HG02943 (cell line): Measurements from ENCODE around the gene MOK.
"Not testable (repeated sequence)": the region's sequence is repeated elsewhere in the genome, so short reads cannot be mapped to it uniquely, and the experiment has no call there.

Source experiments
- ATAC-seq: cut with Tn5 transposase; IDR thresholded peaks from one replicate; pipeline ENCODE4 v1.9.1; 2021; ENCODE audit warnings: mild to moderate bottlenecking, low read depth, moderate library complexity; ENCODE audit not compliant: unreplicated experiment

Gene MOK, protein sequence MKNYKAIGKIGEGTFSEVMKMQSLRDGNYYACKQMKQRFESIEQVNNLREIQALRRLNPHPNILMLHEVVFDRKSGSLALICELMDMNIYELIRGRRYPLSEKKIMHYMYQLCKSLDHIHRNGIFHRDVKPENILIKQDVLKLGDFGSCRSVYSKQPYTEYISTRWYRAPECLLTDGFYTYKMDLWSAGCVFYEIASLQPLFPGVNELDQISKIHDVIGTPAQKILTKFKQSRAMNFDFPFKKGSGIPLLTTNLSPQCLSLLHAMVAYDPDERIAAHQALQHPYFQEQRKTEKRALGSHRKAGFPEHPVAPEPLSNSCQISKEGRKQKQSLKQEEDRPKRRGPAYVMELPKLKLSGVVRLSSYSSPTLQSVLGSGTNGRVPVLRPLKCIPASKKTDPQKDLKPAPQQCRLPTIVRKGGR

DNA sequence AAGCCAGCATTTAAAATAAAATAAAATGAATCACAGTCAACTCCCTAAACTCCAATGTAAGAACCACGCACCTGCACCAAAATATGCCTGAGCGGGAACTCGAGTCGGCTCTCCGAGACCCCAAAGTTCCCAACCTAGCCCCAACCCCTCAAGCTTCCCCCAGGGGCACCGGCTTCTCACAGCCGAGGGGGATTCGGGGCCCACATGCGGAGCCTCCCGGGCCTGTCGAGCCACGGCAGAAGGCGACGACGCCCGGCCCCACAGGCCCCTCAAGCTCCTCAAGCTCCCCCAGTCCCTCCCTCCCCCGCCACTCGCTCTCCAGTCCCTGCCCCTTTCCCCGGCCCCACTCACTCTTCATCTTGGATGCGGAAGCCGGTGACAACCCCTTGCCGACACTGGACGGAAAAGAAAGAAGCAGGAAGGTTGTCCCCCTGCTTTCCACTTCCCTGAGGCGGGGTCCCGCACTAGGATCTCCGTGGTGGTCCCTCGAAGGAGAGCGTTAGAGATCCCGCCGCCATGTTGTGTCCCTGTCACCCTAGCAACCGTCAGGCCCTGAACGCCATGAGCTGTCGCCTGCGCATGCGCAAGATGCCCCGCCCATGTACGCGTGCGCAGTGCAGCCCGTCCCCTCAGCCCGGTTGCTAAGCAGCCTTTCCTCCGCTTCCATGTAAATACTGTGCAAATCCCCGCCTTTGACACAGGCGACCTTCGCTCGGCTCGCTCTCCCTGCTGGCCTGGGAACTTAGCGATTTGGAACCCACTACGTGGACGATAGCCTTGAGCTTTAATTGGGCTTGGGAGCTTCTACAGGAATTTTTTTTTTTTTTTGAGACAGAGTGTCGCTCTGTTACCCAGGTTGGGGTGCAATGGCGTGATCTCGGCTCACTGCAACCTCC lies at the start of gene MOK:
Gene MOK, minus strand, starts transcription at position 554 of the 896 bp plus-strand sequence. Its CDS starts 196 bp downstream, at position 358.
- ATAC-seq: peak; percentile 93

DNA sequence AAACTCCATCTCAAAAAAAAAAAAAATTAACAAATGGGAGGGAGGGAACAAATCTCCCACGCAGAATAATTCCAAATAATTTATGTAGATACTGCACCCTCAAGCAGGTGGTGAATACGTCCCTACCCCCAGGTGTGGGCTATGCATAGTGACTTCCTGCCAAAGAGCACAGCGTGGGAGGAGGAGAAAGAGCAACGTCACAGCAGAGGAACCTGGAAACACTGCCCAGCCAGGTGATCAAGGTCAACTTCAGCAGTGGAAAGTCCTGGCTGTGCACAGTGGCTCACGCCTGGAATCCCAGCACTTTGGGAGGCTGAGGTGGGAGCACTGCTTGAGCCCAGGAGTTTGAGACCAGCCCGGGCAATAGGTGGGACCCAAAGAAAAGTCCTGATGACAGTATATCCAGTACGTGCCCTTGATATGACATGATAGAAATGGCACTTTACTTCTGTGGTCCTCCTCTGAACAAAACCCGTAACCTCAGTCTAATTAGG lies 48.2 kb upstream of the MOK start:
- no peak for ATAC-seq

DNA sequence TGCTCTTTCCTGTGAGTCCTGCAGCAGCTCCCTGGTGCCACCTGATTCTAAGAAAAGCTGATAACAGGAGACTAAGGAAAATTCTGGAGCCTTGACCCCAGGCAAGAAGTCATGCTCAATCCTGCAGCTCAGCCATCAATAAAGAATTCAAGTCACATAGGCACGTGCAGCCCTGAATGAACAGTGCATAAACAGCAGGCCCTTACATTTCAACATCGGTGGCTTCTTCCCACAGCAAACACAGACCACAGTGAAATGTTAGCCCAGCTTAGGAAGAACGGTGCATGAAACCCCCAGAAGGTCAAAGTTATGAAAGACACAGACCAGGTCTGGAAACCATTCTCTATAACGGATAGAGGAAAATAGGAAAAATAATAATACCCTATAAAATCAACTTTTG lies 47.2 kb upstream of the MOK start:
- no peak for ATAC-seq

DNA sequence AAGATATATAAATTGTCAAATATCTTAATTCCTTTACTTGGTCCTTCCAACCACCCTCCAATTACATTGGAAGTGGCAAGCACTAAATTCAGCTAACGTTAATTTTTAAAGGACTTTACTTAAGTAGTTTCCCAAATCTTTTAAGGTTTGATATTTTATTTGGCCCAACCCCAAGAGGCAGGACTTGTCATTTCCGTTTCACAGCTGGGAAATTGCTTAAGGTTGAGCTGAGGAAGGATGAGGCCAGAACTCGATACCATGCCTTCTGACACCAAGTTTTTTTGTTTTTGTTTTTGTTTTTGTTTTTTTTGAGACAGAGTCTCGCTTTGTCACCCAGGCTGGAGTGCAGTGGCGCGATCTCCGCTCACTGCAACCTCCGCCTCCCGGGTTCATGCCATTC lies 46.6 kb upstream of the MOK start:
- not testable (repeated sequence) for ATAC-seq

DNA sequence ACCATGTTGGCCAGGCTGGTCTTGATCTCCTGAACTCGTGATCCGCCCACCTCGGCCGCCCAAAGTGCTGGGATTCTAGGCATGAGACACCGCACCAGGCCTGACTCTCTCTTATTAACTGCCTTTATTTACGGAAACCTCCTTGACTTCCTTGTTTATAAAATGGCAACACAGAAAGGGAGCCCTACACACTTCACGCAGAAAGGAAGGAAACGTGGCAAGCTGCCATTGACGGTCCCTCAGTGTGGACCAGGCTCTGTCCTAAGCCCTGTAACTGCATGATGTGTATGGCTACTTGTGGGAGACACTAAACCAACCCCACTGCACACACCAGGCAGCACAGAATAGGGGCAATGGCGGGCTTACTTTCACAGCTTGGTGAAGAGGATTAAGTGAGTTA lies 46.1 kb upstream of the MOK start:
- ATAC-seq: no peak

DNA sequence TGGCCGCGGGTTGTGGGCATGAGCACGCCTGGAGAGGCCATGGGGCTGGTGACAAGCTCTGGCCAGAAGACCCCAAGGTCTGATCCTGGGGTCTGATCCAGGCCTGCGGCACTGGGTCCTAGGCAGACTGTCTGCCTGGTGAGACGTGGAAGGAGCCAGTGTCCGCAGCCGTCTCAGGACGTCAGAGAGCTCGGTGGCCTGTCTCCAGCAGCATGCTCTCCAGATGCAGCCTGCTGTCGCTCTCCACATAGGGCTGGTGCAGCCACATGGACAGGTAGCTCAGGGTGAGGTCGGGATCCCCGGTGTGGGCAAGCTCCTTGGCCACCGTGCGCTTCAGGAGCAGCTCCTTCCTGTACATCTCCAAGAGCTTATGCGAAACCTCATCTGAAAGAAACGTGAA lies 43.4 kb upstream of the MOK start:
- no peak for ATAC-seq

DNA sequence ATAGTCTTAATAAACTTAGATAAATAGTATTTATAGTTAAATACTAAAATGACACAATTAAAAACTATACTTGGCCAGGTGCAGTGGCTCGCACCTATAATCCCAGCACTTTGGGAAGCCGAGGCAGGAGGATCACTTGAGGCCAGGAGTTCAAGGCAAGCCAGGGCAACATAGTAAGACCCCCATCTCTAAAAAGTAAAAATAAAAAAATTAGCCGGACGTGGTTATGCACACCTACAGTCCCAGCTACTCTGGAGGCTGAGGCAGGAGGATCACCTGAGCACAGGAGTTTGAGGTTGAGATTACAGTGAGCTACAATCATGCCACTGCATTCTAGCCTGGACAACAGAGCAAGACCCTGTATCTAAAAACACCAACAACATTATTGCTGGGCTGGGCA lies 41.7 kb upstream of the MOK start:
- ATAC-seq: no peak

DNA sequence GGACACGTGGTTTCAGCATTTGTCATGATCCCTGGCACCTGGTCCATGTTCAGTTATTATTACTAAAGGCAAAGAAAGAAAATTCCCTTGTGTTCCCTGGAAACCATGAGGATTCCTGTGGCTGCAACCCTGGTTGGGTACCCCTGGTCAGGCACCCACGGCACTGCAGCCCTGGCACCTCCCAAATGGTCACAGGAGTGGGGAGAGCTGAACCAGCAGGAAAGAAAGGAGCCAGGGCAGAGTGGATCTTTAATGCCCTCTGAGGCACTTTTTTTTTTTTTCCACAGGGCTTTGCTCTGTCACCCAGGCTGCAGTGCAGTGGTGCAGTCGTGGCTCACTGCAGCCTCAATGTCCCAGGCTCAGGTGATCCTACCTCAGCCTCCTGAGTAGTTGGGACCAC lies 40.3 kb upstream of the MOK start:
- ATAC-seq: no peak

DNA sequence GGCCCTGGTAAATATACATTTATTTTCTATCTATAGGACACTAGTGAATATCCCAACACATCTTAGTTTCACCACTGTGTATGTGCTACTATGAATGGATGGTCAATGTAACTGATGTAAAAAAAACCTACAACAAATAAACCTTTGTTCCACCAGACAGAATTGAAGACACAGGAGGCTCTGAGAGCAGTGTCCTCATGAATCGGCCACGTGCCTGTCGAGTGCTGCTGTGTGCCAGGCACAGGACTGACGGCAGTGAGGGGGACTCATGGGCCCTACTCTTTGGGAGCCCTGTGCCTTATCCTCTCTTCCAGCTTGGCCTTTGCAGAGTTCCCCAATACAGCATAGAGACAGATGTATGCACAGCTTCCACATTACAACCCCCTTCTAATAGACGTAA lies 39.5 kb upstream of the MOK start:
- ATAC-seq: no peak

DNA sequence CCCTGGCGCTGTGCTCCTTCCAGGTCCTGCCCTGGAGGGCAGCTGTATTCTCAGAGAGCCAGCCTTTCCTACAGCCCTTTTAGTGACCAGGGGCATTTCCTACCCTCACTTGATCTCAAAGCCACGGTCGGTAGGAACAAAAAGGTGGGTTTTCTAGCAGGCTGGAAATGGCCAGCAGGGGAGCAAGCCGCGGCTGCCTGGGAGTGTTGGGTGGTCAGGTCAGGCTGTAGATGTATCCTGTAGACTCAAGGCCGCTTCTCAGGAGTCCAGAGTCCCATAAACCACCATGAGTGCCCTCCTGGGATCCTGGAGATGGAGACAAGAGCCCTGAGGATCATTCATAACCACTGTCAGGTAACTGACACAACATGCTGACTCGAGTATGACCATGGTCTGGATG lies 39.1 kb upstream of the MOK start:
- ATAC-seq: no peak

DNA sequence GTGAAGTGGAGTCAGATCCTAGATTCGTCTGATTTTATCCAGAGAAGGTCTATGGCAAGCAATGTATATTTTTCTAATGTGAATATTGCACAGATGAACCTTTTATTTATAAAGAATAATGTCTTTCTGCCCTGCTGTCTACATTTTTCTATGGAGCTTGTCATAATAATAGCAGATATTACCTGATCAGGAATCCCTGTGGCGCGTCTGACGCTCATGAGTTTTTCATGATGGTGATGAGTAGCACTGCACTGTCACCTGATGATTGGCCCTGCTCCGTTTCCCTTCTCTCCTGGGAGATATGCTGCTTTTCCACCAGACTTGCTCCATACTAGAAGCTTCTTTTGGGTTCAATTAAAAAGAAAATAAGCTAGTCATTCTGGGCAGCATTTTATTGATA lies 37.3 kb upstream of the MOK start:
- ATAC-seq: no peak

DNA sequence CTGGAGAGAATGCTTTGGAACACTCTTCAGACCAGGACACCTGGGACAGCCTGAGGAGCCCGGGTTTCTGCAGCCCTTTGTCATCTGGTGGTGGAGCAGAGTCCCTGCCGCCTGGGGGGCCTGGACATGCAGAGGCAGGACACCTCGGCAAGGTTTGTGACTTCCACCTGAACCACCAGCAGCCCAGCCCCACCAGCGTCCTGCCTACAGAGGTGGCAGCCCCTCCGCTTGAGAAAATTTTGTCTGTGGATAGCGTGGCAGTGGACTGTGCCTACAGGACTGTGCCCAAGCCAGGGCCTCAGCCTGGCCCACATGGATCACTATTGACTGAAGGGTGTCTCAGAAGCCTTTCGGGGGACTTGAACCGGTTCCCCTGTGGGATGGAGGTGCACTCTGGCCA lies 36.6 kb upstream of the MOK start:
- no peak for ATAC-seq

DNA sequence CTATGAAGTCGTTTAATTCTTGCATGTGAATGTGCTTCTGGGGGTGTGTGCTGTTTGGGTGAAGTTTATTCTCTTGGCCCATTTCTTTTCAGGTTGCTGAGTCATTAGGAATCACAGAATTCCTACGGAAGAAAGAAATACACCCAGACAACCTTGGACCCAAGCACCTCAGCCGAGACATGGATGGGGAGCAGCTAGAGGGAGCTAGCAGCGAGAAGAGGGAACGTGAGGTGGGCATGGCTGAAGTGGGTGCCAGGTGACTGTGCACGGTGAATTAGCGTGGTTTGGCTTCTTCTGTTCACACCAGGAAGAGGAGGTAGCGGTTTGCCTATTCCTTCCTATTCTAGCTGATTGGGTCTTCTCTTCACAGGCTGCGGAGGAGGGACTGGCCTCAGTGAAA lies 33.8 kb upstream of the MOK start:
- ATAC-seq: no peak

DNA sequence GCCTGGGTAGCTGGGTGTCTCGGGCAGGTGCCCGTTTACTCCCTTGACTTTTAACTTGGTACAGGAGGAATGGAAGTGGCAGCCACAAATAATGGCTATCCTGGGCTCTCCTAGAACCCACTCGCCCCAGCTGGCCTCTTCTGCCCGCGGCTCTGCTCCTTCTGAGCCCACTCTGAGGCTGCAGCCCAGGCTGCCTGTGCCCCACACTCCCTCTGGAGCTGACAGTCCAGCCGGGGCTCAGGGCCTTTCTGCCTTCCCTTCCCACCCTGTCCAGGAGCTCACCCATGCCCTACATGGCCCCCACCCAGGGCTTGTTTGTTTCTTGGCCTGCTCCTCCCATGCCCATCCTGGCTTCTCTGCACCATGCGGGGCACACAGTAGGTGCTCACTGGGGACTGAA lies 30.2 kb upstream of the MOK start:
- no peak for ATAC-seq

DNA sequence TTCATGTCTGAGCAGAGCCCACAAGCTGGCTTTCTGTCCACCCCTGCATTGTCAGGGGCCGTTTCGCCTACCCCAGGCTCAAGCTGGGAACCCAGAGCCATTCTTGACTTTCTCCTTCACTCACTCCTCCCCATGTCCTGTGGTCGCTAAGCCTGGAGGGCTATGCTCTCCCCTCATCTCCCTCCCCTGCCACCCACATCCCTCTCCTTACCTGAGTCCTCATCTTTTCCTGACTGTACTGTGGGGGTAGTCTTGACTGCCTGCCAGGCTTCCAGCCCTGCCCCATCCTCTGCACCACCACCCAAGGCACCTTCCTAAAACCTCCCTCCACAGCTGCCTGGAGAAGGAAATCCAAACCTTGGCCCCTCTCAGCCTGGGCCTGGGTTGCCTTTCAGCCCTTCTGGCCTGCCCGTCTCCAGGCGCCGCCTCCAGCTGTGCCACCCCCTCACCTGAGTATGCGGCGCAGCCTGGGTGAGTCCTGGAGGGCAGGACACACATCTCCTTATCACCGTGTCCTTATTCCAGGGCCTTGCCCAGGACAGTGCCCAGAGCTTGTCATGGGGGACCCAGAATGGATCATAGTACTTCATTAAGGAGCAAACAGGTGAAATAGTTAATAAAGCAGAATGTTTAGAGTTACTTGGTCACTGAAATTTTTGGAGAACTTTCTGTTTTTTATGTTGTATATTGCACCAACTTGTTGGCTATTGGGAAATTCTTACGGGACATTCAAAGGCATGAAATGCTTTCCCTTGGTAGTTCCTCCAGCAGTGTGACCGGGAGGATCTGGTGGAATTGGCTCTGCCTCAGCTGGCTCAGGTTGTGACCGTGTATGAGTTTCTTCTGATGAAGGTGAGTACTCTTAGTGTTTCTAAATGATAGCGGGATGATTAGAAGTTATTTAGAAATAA lies 29.1 kb upstream of the MOK start:
- ATAC-seq: no peak

DNA sequence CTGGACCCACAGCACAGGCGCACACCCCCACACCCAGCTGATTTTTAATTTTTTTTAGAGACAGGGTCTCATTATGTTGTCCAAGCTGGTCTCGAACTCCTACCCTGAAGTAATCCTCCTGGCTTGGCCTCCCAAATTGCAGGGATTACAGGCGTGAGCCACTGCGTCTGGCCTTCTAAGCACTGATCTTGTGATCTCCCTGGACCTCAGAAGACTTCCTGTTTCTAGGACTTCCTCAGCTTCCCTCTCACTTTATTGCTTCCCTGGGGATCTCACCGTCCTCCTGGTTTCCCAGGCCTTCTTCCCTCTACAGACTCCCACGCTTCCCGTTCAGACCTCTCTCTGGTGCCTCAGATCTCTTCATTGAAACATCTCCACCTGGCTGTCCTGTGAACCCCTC lies 28.4 kb upstream of the MOK start:
- no peak for ATAC-seq

DNA sequence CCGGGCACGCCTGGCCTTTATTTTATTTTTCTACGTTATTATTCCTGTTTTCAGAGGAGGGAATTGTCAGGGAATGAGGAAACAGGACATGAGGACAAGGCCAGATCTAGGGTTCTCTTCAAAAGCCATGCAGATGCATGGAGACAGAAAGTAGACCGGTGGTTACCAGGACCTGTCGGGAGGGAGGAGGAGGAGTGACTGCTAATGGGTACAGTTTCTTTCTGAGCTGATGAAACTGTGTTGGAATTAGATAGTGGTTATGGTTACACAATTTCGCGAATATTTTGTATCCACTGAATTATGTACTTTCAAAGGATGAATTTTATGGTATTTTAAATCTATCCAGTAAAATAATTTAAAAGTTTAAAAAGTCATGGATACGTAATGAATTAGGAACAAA lies 25.8 kb upstream of the MOK start:
- no peak for ATAC-seq

DNA sequence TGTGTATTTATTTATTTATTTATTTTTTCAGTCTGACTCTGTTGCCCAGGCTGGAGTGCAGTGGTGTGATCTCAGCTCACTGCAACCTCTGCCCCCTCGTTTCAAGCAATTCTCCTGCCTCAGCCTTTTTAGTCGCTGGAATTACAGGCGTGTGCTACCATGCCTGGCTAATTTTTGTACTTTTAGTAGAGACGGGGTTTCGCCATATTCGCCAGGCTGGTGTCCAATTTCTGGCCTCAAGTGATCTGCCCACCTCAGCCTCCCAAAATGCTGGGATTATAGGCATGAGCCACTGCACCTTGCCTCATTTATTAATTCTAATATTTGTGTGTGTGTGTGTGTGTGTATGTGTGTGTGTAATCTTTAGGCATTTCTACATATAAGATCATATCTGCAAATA lies 24.4 kb upstream of the MOK start:
- ATAC-seq: not testable (repeated sequence)

DNA sequence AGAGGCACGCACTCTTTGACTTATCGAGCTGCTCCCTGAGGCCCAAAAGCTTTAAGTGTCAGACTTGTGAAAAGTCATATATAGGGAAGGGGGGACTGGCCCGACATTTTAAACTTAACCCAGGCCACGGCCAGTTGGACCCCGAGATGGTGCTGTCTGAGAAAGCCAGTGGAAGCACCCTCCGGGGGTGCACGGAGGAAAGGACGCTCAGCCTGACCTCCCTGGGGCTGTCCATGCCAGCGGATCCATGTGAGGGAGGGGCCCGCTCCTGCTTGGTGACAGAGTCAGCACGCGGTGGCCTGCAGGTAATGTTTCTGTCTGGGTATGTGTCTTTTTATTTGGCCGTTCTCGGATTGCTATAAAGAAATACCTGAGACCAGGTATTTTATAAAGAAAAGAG lies 21.6 kb upstream of the MOK start:
- ATAC-seq: no peak

DNA sequence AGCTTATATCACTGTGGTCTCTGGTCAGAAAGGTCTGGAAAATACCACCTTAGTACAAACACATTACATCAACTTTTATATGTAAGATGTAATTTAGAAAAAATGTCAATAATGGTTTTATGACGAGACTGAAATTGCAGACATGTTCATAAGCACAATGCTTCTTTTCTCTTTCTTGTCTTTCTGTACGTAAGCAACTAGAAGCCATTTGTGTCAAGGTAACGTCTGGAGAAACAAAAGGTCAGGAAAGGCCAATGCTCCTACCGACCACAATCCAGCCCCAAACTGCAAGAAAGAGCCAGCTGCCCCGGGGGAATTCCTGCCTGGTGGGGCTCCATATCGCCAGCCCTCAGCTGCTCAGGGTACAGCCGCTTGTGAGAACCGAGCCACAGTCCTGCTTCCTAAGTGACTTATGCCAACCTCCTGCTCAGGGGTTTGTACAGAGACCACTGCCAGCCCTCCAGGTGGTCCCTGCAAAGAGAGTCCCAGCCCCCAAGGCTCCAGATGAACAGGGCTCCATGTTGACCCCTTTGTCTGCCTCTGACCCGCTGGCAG lies 20.9 kb upstream of the MOK start:
- ATAC-seq: no peak
